Neural cell (in vitro differentiated cells): Measurements from ENCODE around the gene VARS1.
"Not testable (repeated sequence)": the region's sequence is repeated elsewhere in the genome, so short reads cannot be mapped to it uniquely, and the experiment has no call there.

Experiments
- CTCF ChIP-seq: fragments of 450-650 bp; IDR thresholded peaks from 2 replicates; pipeline ENCODE4 v1.5.1; 2014; ENCODE audit warnings: antibody characterized with exemption, mild to moderate bottlenecking, moderate library complexity; ENCODE audit not compliant: poor library complexity, severe bottlenecking
- EP300 ChIP-seq: fragments of 450-650 bp; conservative IDR thresholded peaks from 2 replicates; pipeline ENCODE4 v1.6.1; 2014; ENCODE audit warnings: antibody characterized with exemption, mild to moderate bottlenecking, moderate library complexity; ENCODE audit not compliant: poor library complexity, severe bottlenecking
- EZH2 ChIP-seq: fragments of 200-600, 300-800 bp; shearing (Covaris generic), sonication (generic); IDR thresholded peaks from 2 replicates; pipeline ENCODE4 v1.6.1; 2014; ENCODE audit warnings: antibody characterized with exemption, low read length, borderline replicate concordance, mild to moderate bottlenecking; ENCODE audit not compliant: insufficient read depth, poor library complexity, severe bottlenecking
- POLR2AphosphoS5 ChIP-seq: IDR thresholded peaks from 2 replicates; pipeline ENCODE4 v1.6.1; 2012
- RAD21 ChIP-seq: fragments of 450-650 bp; conservative IDR thresholded peaks from 2 replicates; pipeline ENCODE4 v1.6.1; 2014; ENCODE audit warnings: antibody characterized with exemption, mild to moderate bottlenecking, moderate library complexity
- REST ChIP-seq: IDR thresholded peaks from 2 replicates; pipeline ENCODE4 v1.6.1; 2012; ENCODE audit warnings: borderline replicate concordance
- SMC3 ChIP-seq: fragments of 450-650 bp; conservative IDR thresholded peaks from 2 replicates; pipeline ENCODE4 v1.6.1; 2014; ENCODE audit warnings: antibody characterized with exemption, mild to moderate bottlenecking, moderate library complexity; ENCODE audit not compliant: poor library complexity
- TAF1 ChIP-seq: IDR thresholded peaks from 2 replicates; pipeline ENCODE4 v1.6.1; 2012; ENCODE audit warnings: low read depth

GRCh38 chr6:31801031-31801927, 5.7 kb upstream of the VARS1 start:
- TF ChIP-seq RAD21, CTCF, EP300, EZH2, POLR2AphosphoS5, TAF1, REST, SMC3: not testable (repeated sequence)
